Astrocyte of the cerebellum (primary cell): ENCODE results near the gene ARHGAP15.

Experiments
- DNase-seq: peaks from one replicate; pipeline ENCODE4 v3.0.0-alpha.2; 2011; ENCODE audit warnings: low read depth
- H3K4me3 ChIP-seq: 2 replicates; pipeline ENCODE4 v1.5.1; 2011; ENCODE audit warnings: mild to moderate bottlenecking, low read depth, low read length, moderate library complexity
- CTCF ChIP-seq: IDR thresholded peaks from 2 replicates; pipeline ENCODE4 v1.5.1; 2012; ENCODE audit warnings: low read length, low read depth, moderate library complexity, mild to moderate bottlenecking; ENCODE audit errors: missing control alignments
- in situ Hi-C: cut with HindIII; loops from 2 replicates; pipeline ENCODE4 v1.10.0; 2017; ENCODE audit warnings: low sequenced_read_pairs

ARHGAP15 gene

DNA sequence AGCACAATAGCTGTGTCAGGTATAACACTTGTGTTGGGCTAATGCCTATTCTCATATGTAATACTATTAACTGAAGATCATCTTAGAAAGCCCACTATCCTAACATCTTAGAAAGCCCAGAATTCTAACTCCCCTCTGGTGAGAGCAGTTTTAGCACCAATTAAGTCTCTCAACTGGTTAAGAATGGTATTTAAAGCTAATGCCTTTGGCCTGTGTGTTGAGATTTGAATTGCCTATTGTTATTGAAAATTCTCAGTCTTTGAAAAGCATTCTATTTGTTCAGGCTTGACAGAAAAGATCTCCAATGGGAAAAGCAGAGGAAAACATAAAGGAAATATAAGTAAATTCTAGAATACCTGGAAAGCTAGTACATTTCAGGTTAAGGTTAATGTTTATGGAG, 352.5 kb downstream of the ARHGAP15 start:
- no peak for TF ChIP-seq CTCF
- DNase-seq: no peak
- H3K4me3 ChIP-seq: no peak overlapping the region
- in situ Hi-C loops: no loop called here

- no peak for TF ChIP-seq CTCF
- no peak for DNase-seq
- in situ Hi-C loops: no loop called here
- no peak overlapping the region for H3K4me3 ChIP-seq
Observed at GRCh38 chr2:143482316-143482715, 353.1 kb downstream of the ARHGAP15 start.

DNA sequence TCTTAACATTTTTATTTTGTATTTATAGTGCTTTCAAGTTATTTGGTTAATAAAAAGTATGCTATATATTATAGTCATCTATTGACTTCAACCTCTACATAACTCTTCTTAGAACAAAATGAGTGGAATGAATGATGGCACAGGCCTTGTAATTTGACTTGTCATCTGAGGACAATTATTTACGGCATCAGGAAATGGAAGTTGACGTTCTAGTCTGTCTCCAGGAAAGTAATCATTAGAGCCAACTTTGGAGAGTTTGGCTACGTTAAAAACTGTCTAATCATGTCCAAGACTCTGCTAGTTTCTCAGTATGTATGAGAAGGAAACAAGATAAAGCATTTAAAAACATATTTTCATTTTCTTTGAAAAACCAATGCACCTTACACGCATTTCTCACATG, 353.6 kb downstream of the ARHGAP15 start:
- TF ChIP-seq CTCF: no peak
- no peak overlapping the region for H3K4me3 ChIP-seq
- in situ Hi-C loops: no loop called here
- no peak for DNase-seq

DNA sequence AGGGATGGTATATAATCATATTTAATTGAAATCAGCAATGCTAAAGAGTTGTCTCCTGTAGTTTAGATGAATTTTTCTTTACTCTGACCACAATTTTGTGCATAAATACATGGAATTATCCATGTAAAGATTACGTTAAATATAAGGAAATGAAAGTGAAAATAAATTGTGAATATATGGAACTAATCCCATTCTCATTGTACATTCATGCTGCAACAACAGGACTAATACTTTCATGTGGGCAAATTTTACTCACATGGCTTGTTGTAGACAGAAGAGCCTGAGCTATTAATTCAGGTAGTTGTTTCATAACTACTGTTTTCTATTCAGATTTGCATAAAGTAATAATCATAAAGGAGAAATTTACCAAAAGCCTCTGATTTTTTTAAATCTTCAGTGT, 357.8 kb downstream of the ARHGAP15 start:
- no peak for DNase-seq
- in situ Hi-C loops: no loop called here
- H3K4me3 ChIP-seq: no peak overlapping the region
- no peak for TF ChIP-seq CTCF

- no peak for TF ChIP-seq CTCF
- DNase-seq: peak; percentile 62
- H3K4me3 ChIP-seq: no peak overlapping the region
- in situ Hi-C loops: no loop called here
Observed at GRCh38 chr2:143489145-143489544, 359.9 kb downstream of the ARHGAP15 start.

- in situ Hi-C loops: no loop called here
- H3K4me3 ChIP-seq: no peak overlapping the region
- TF ChIP-seq CTCF: no peak
- DNase-seq: no peak
Observed at GRCh38 chr2:143491131-143491530, 361.9 kb downstream of the ARHGAP15 start.

GRCh38 chr2:143493339-143493738, 364.1 kb downstream of the ARHGAP15 start:
- H3K4me3 ChIP-seq: no peak overlapping the region
- no peak for TF ChIP-seq CTCF
- in situ Hi-C loops: no loop called here
- no peak for DNase-seq
